Activated CD4-positive, alpha-beta T cell treated with anti-CD3 and anti-CD28 coated beads, Interleukin-2, Interleukin-4, amounts not matched to agents 100 ng/mL and 50 ng/mL, durations not matched to agents 16 hours and 8 hours (primary cell): ENCODE data around the gene USH2A.

Experiments
- DNase-seq: peaks from one replicate; pipeline ENCODE4 v3.0.0-alpha.2; 2020; ENCODE audit warnings: low spot score

USH2A gene

DNA sequence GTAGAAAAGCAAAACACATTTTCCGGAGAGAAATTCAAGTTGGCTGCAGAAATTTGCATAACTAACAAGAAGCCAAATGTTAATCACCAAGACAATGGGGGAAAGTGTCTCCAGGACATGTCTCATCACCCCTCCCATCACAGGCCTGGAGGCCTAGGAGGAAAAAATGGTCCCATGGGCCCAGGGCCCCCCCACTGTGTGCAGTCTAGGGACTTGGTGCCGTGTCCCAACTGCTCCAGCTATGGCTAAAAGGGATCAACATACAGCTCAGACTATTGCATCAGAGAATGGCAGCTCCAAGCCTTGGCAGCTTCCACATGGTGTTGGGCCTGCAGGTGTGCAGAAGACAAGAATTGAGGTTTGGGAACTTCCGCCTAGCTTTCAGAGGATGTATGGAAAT is 138.2 kb downstream of the USH2A start:
- no peak for DNase-seq

DNA sequence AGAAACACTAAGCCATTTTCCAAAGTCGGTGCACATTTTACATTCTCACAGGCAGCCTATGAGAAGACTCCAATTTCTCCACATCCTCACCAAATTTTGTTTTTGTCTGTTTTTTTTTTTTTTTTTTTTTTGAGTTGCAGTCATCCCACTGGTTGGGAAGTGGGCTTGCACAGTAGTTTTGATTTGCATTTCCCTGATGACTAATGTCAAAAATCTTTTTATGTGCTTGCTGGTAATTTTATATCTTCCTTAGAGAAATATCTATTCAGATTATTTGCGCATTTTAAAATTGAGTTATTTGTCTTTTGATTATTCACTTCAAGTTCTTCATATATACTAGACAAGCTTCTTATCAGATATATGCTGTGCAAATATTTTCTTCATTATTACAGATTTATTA is 141.5 kb downstream of the USH2A start:
- DNase-seq = no peak

- no peak for DNase-seq
These were observed 153.0 kb downstream of the USH2A start for GRCh38 chr1:216270086-216270773.

- no peak for DNase-seq
These were observed 161.6 kb downstream of the USH2A start for GRCh38 chr1:216261631-216262030.

DNA sequence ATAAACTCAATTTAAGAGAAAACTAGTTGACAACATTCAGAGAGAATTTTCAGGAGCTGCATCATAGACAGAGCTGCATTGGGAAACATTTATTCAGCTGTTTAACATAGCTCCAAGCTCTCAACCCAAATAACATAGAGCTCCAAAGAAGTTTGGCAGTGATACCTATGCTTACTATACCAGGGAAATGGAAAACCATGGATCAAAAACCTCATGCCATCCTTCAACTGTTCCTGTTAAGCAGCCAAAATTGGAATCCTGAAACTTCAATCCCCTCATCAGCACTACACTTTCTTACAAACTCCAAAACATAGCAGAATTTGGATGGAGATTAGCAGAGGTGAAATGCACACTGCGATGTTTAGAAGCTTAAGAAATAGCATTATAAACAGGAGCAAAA is 164.4 kb downstream of the USH2A start:
- no peak for DNase-seq

DNA sequence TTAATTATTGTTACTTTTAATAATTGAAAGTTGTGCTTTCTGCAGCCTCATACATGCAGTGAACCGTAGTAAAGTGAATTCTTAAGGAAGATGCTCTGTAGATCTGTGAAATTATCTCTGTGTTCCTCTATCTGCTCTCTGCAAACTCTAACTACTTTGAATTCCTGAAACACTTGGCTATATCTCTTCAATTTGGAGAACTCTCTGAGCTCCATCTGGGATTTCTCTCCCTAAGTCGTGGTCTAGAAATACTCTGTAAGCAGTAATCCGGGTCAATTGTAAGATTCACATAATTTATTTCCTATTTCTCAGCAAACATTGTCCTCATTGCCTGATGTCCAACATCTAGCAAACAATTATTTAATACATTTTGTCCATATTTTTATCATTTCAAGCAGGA is 164.9 kb downstream of the USH2A start:
- no peak for DNase-seq

DNA sequence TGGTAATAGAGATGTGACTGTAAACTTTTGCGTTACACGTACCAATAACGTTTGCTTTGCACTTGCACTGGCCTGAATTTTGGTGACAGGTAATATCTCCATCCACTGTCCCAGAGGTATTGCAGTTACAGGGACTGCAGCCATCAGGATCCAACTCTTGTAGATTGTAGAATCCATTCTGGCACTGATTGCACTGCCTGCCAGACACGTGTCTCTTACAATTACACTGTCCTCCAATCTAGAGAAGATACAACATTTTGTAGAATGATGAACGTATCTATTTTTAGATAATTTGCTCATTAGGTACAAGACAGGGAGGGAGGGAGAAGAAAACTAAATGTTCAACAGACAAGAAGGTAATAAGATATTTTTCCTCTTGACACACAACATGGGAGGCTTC is 172.4 kb downstream of the USH2A start:
- no peak for DNase-seq

- no peak for DNase-seq
These were observed 174.6 kb downstream of the USH2A start for GRCh38 chr1:216248628-216249027.

- DNase-seq = no peak
These were observed 175.3 kb downstream of the USH2A start for GRCh38 chr1:216247937-216248336.

GRCh38 chr1:216246577-216247203 is 176.6 kb downstream of the USH2A start:
- DNase-seq = no peak

GRCh38 chr1:216238844-216239243 is 184.4 kb downstream of the USH2A start:
- no peak for DNase-seq

DNA sequence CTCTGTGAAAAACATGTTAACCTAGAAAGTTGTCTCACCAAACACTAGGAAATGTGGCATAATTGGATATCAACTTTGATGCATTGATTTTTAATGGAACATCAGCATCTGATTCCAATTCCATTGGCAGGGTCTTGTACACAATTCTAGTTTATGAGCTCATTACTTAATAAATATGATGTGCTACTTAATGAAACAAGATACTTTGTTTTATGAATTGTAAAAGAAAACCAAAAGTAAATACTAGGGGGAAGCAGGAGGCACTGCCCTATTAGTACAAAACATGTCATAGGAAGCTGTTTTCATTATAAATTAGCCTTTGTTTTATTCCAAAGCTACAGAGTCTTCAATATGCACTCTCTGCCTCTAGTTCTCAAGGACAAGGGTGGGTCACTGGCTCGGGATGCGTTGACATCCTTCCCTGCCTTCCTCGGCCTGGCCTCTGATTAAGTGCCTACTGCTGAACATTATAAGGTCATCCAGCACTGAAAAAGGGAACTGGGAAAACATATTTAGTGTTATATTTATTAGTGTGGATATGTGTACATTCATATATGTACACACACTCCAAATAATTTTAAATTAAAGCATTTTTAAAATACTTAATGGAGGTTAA is 185.2 kb downstream of the USH2A start:
- no peak for DNase-seq

DNA sequence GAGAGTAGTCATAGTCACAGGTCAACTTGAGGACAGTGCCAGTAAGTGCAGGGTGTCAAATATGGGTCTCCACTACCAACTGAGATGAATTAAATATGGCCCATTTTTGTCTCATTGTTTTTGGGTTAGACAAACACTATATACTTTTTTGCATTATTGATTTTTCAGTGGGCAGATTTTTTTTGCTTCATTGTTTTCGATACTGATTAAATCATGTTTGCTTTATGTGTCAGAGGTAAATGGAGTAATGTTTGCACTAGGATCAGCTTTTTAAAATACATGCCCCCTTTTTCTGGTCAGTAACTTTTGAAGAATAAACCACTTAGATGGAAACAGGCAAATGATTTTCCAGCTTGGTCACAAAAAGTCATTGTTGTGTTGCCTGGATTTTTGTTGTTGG is 199.0 kb downstream of the USH2A start:
- DNase-seq = no peak

DNA sequence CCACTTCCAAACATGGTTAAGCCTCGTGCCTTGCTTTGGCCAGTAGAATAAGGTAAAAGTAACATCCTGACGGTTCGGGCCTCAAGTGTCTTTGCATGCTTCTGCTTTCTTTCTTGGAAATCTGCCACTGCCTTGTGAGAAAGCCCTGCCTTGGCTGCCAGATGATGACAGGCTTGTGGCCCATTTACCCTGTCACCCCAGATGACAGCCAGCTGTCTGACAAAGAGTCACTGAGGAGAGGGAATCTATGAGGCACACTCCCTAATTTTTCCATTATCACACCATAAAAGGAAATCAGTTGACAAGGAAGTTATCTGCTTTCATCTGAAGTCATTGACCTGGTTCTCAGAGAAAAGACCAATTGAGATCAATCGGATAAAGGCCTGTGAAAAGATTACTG is 199.8 kb downstream of the USH2A start:
- DNase-seq = no peak

GRCh38 chr1:216222288-216222687 is 201.0 kb downstream of the USH2A start:
- DNase-seq = no peak

DNA sequence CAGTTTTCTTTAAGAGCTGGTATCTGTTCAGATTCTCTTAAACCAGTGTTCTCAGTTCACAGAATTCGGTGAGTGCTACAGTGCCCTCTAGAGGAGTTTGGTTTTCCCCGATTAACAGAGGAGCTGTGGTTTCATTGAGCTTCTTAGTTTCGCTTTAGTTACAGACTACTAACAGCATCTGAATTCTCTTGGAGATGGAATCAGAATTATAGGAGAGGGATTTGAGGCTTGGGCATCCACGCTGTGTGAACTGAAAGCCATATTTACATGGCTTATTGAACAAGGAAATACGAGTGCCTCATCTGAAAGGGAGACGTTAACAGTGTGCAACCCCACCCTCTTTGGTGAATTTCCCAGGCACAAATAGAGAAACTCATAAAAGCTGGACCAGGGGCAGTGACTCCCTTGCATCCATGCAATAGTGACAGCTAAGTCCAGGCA is 202.0 kb downstream of the USH2A start:
- DNase-seq = peak; percentile 46

DNA sequence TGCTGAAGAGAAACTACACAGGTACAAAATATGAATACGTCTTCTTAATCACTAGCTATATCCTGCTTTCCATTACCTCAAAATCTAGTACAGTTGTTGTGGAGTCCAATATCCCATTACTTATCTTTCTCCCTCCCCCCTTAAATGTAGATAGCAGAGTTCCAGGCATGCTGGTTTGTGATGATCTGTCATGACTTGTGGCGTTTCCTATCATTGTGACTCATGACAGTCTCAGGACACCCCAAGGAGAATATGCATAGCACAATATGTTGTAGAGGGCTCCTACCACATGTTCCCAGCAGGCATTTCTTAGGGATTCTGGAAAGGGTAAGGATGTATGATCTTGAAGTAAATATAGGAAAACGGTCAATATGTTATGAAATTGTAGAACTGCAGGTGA is 206.9 kb downstream of the USH2A start:
- no peak for DNase-seq

DNA sequence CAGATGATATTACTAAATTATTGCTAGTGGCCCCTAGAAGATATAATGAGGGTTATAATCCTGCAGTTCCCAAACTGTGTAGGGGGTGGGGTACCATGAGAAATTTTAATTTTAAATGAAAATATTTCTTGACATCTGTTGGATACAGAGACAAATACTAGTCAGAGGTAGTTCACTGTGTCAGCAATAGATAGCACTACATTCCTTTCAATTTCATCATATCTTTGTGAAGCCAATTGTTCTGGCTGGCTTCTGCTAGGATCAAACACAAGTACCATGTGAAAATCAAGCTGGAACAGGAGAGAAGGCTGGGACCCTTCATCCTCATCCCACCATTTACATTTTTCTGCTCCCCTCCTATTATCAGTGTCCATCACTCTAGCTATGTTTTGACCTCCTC is 208.1 kb downstream of the USH2A start:
- DNase-seq = no peak

GRCh38 chr1:216212826-216213225 is 210.4 kb downstream of the USH2A start:
- DNase-seq = no peak

DNA sequence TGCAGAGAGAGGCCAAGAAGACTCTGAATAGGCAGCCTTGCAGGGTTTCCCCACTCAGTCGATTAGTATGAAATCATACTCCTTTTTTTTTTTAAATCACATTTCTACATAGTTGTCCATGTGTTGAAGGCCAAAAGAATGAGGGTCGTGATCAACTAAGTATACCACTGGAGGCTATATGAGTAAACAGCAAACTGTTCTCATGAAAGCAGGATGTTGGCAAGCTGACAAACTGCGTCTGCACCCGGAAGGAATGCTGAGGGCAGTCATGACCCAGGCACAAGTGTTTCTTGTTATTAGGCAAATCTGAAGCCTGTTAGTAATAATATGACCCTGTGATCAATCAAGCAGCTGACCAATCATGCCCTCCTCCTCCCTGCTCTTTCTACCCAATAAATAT is 213.2 kb downstream of the USH2A start:
- DNase-seq = no peak

GRCh38 chr1:216209125-216209524 is 214.1 kb downstream of the USH2A start:
- DNase-seq = no peak

DNA sequence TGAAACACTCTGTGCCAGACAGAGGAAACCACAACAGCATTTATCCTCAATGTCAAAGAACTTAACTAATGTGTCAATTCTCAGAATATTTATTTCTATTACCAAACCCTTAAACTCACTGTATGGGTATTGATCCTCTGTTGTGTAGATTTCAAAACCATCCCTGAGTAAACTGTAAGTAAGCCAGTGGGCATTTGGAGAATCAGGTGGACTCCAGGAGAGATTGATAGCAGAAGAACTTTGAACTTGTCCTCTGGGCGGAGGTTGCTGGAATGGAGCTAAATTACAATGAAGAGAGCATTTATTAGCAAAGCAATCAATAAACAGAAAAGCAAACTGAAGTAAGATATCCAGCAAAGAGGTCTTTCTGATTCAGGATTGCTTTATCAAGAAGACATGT is 216.1 kb downstream of the USH2A start:
- DNase-seq = no peak

DNA sequence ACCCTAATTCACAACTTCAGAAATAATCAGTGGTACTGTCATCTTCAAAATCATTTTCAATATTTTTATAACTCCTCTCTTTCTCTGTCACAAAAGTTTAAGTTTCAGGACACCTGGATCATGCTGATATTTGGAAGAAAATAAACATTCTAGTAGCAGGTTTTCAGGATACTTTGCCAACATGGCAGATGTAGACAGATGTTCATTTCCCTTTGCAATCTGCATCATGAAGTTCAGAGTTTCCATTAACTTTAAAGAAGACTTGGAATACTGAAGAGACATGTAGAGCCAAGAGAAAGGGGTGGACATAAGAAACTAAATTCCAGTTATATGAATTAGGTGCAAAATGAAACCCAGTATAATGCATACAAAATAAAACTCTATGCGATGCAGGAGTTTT is 218.1 kb downstream of the USH2A start:
- no peak for DNase-seq

DNA sequence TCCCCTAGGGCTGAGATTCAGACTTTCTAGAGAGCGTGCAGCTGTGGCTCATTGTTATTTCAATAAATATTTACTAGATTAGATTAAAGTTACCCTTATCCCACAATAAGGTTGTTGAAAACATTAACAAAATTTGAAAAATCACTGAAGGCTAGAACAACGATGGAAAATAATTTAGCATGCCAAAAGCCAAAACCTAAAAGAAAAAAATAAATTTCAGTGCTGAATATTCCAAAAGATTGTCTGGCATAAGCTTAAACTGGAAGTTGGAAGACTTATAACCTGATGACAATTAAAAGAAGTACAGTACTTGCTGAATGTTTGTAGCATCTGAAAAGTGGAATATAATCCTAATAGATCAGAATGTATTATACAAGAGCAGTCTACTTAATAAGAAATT is 221.3 kb downstream of the USH2A start:
- DNase-seq = no peak
